GM23248 (cell line): Measurements from ENCODE around the gene WDR82. TPM values are rescaled to one million over a fixed set of nuclear protein-coding genes. Genes with fewer than 3 reads are reported as not detected.
"Not testable (repeated sequence)": the region's sequence is repeated elsewhere in the genome, so short reads cannot be mapped to it uniquely, and the experiment has no call there.

Experiments used
- DNase-seq: peaks from one replicate; pipeline ENCODE4 v3.0.0-alpha.2; 2015
- H2AFZ ChIP-seq: fragments of 200-600 bp; sonication (generic); 2 replicates; pipeline ENCODE4 v1.6.1; 2016; ENCODE audit warnings: antibody characterized with exemption
- H3F3A ChIP-seq: fragments of 200-600 bp; sonication (generic); 2 replicates; pipeline ENCODE4 v1.6.1; 2016; ENCODE audit warnings: mild to moderate bottlenecking, antibody characterized with exemption, mixed run types; ENCODE audit not compliant: insufficient read depth
- H3K27ac ChIP-seq: fragments of 200-600 bp; sonication (generic); 2 replicates; pipeline ENCODE4 v1.5.1; 2016; ENCODE audit warnings: mild to moderate bottlenecking
- H3K27me3 ChIP-seq: fragments of 200-600 bp; sonication (generic); replicated peaks from 2 replicates; pipeline ENCODE4 v1.6.1; 2016; ENCODE audit warnings: mild to moderate bottlenecking; ENCODE audit not compliant: insufficient read depth
- H3K36me3 ChIP-seq: fragments of 200-600 bp; sonication (generic); 2 replicates; pipeline ENCODE4 v1.6.1; 2016; ENCODE audit warnings: low read depth, mild to moderate bottlenecking
- H3K4me1 ChIP-seq: fragments of 200-600 bp; sonication (generic); 2 replicates; pipeline ENCODE4 v1.6.1; 2016; ENCODE audit warnings: mild to moderate bottlenecking; ENCODE audit not compliant: insufficient read depth
- H3K4me2 ChIP-seq: fragments of 200-600 bp; sonication (generic); one replicate; pipeline ENCODE4 v1.6.1; 2016; ENCODE audit warnings: mild to moderate bottlenecking; ENCODE audit not compliant: unreplicated experiment
- H3K4me3 ChIP-seq: fragments of 200-600 bp; sonication (generic); 2 replicates; pipeline ENCODE4 v1.5.1; 2016; ENCODE audit warnings: mild to moderate bottlenecking
- H3K79me2 ChIP-seq: fragments of 200-600 bp; sonication (generic); 2 replicates; pipeline ENCODE4 v1.6.1; 2016; ENCODE audit warnings: mild to moderate bottlenecking; ENCODE audit not compliant: insufficient read depth
- H3K9ac ChIP-seq: fragments of 200-600 bp; sonication (generic); 2 replicates; pipeline ENCODE4 v1.6.1; 2016; ENCODE audit warnings: mild to moderate bottlenecking
- H3K9me2 ChIP-seq: fragments of 200-600 bp; sonication (generic); 2 replicates; pipeline ENCODE4 v1.6.1; 2016; ENCODE audit warnings: mixed run types, mild to moderate bottlenecking, moderate library complexity; ENCODE audit not compliant: insufficient read depth
- H3K9me3 ChIP-seq: fragments of 200-600 bp; sonication (generic); one replicate; pipeline ENCODE4 v1.6.1; 2017; ENCODE audit warnings: low read depth
- H4K20me1 ChIP-seq: fragments of 200-600 bp; sonication (generic); 2 replicates; pipeline ENCODE4 v1.6.0; 2016; ENCODE audit not compliant: insufficient read depth
- EZH2 ChIP-seq: fragments of 200-600 bp; sonication (generic); IDR thresholded peaks from 2 replicates; pipeline ENCODE4 v1.6.1; 2018; ENCODE audit warnings: antibody characterized with exemption, mild to moderate bottlenecking; ENCODE audit not compliant: insufficient read depth, poor library complexity, severe bottlenecking
- EZH2phosphoT487 ChIP-seq: fragments of 200-600 bp; sonication (generic); IDR thresholded peaks from 2 replicates; pipeline ENCODE4 v1.6.1; 2018; ENCODE audit warnings: antibody characterized with exemption, moderate library complexity, mild to moderate bottlenecking, low read depth; ENCODE audit not compliant: insufficient read depth
- WGBS, 2 experiments: methylation state at CpG; one replicate each; pipeline ENCODE4 v1.1.6; 2015 to 2017; ENCODE audit warnings: low lambda C conversion rate in 2 of 2, low coverage in 1 of 2; ENCODE audit errors: missing lambda C conversion rate in 2 of 2; 5-methylcytosine and 5-hydroxymethylcytosine counted together
- in situ Hi-C: fragments of 300-500 bp; cut with MboI; formaldehyde crosslinking; loops from 2 replicates; pipeline ENCODE4 v1.15.0; 2020
- polyA plus RNA-seq: library from polyadenylated mRNA; unstranded; fragments of >200 nt; fragmentation: Nextera tagmentation; extraction: Ambion mirVana; gene quantifications from 2 replicates; pipeline ENCODE4 v1.2.1, GENCODE V29; 2016
- total RNA-seq: library from RNA; depleted of rRNA; stranded (reverse); fragments of >200 nt; shearing (Covaris generic); gene quantifications from 2 replicates; pipeline ENCODE4 v1.2.3, GENCODE V29; 2014

WDR82 gene
- total and polyA plus RNA-seq, 2 experiments from 2014 or later = 16.1 to 56.1 TPM

- in situ Hi-C loops = no loop called here
- peak; percentile 77 for DNase-seq
- H3K27me3 ChIP-seq = no peaks in the 10 kb centered on the region
- H3K4me1 ChIP-seq = peaks cover 37% of the 10 kb centered on the region
- H3K4me3 ChIP-seq = peak overlapping the region; percentile 92
- H3K36me3 ChIP-seq = no peaks in the 10 kb centered on the region
- peaks cover 41% of the 10 kb centered on the region for H3F3A ChIP-seq
- H3K79me2 ChIP-seq = peaks cover 67% of the 10 kb centered on the region
- no peak overlapping the region for H2AFZ ChIP-seq
- 1 to 2% methylated on average over 28 of the region's 28 CpGs for WGBS, 2 experiments
- peak overlapping the region; percentile 86 for H3K27ac ChIP-seq
- TF ChIP-seq EZH2 (no peak), EZH2phosphoT487 (no peak)
- H3K9me2 ChIP-seq = no peaks in the 10 kb centered on the region
- peaks cover 23% of the 10 kb centered on the region; the same call in 1 of the 2 replicates for H4K20me1 ChIP-seq
- peak overlapping the region; percentile 95 for H3K4me2 ChIP-seq
- peak overlapping the region; percentile 92 for H3K9ac ChIP-seq
- no peaks in the 10 kb centered on the region for H3K9me3 ChIP-seq
These were observed 1.1 kb downstream of the WDR82 start for GRCh38 chr3:52277071-52277964.

- Histone ChIP-seq H3K79me2 (peaks cover 92% of the 10 kb centered on the region), H4K20me1 (peaks cover 39% of the 10 kb centered on the region), H3K4me2 (peak overlapping the region; percentile 95), H3F3A (peaks cover 39% of the 10 kb centered on the region), H3K36me3 (peaks cover 12% of the 10 kb centered on the region; the same call in 1 of the 2 replicates), H3K4me1 (peaks cover 37% of the 10 kb centered on the region)
- H3K27ac ChIP-seq, H3K4me3 ChIP-seq, in situ Hi-C loops, DNase-seq, H3K9ac ChIP-seq, H2AFZ ChIP-seq, H3K9me2 ChIP-seq, H3K9me3 ChIP-seq, H3K27me3 ChIP-seq: not testable (repeated sequence)
- WGBS, 2 experiments = 92% methylated on average over 18 of the region's 18 CpGs
These were observed 3.7 kb downstream of the WDR82 start for GRCh38 chr3:52274781-52275180.

- no peak for DNase-seq
- H3K4me2 ChIP-seq = no peak overlapping the region
- peaks cover 44% of the 10 kb centered on the region for H4K20me1 ChIP-seq
- H3K36me3 ChIP-seq = peaks cover 29% of the 10 kb centered on the region; the same call in 1 of the 2 replicates
- H3K79me2 ChIP-seq = peaks cover 100% of the 10 kb centered on the region
- in situ Hi-C loops = no loop called here
- no peak overlapping the region for H3K27ac ChIP-seq
- H3K9me2 ChIP-seq = no peaks in the 10 kb centered on the region
- TF ChIP-seq EZH2 (no peak), EZH2phosphoT487 (no peak)
- no peak overlapping the region for H3K4me3 ChIP-seq
- no peak overlapping the region for H2AFZ ChIP-seq
- no peak overlapping the region for H3K9ac ChIP-seq
- no peaks in the 10 kb centered on the region for H3K9me3 ChIP-seq
- H3K27me3 ChIP-seq = no peaks in the 10 kb centered on the region
- peaks cover 32% of the 10 kb centered on the region for H3K4me1 ChIP-seq
- peaks cover 38% of the 10 kb centered on the region for H3F3A ChIP-seq
- WGBS, 2 experiments = 76 to 85% methylated on average over 3 of the region's 3 CpGs
These were observed 5.6 kb downstream of the WDR82 start for GRCh38 chr3:52272831-52273230.

- H3K9me2 ChIP-seq, H2AFZ ChIP-seq, H3K9ac ChIP-seq, H3K4me2 ChIP-seq, in situ Hi-C loops, H3K27ac ChIP-seq, H3K4me3 ChIP-seq, DNase-seq, H3K27me3 ChIP-seq, H3K9me3 ChIP-seq: not testable (repeated sequence)
- peaks cover 100% of the 10 kb centered on the region for H3K79me2 ChIP-seq
- peaks cover 44% of the 10 kb centered on the region for H4K20me1 ChIP-seq
- peaks cover 33% of the 10 kb centered on the region for H3F3A ChIP-seq
- peaks cover 36% of the 10 kb centered on the region for H3K36me3 ChIP-seq
- H3K4me1 ChIP-seq = peaks cover 32% of the 10 kb centered on the region
- WGBS, 2 experiments = 90 to 96% methylated on average over 9 of the region's 9 CpGs
These were observed 6.3 kb downstream of the WDR82 start for GRCh38 chr3:52272172-52272571.
